Gastroesophageal sphincter (tissue), 4 donors: Measurements from ENCODE around the gene MOV10. TPM values are rescaled to one million over a fixed set of nuclear protein-coding genes. Genes with fewer than 3 reads are reported as not detected.

ENCODE experiments used
- ATAC-seq: fragments of 150-250 bp; one replicate; pipeline ENCODE4 v1.9.1; 2016; ENCODE audit warnings: mild to moderate bottlenecking, moderate library complexity
- H3K27ac ChIP-seq, 4 donors: fragments of 200-600 bp; sonication (generic) in 3 of 4; 1 replicate in 3 of 4; 2 replicates in 1 of 4; pipeline ENCODE4 v1.5.1; 2016 to 2019
- H3K27me3 ChIP-seq: fragments of 200-600 bp; sonication (generic); one replicate; pipeline ENCODE4 v1.5.1; 2019
- H3K36me3 ChIP-seq, 2 donors: fragments of 200-600 bp; sonication (generic); one replicate each; pipeline ENCODE4 v1.5.1; 2019; ENCODE audit warnings: control low read depth in 1 of 2
- H3K4me1 ChIP-seq, 3 donors: fragments of 200-600 bp; sonication (generic); 1 replicate in 2 of 3; 2 replicates in 1 of 3; pipeline ENCODE4 v1.5.1; 2016 to 2019; ENCODE audit warnings: control low read depth in 2 of 3
- H3K4me3 ChIP-seq, 2 donors: fragments of 200-600 bp; sonication (generic); one replicate each; pipeline ENCODE4 v1.5.1; 2019; ENCODE audit warnings: mild to moderate bottlenecking in 1 of 2, moderate library complexity in 1 of 2
- H3K9me3 ChIP-seq, 3 donors: fragments of 200-600 bp; sonication (generic); one replicate each; pipeline ENCODE4 v1.5.1; 2017 to 2019; ENCODE audit warnings: control low read depth in 2 of 3
- EP300 ChIP-seq: sonication (generic); formaldehyde crosslinking; IDR thresholded peaks from one replicate; pipeline ENCODE4 v1.6.1; 2017; ENCODE audit warnings: antibody characterized with exemption, mild to moderate bottlenecking
- POLR2A ChIP-seq, 2 donors: fragments of 450-650 bp; IDR thresholded peaks; one replicate each; pipeline ENCODE4 v1.6.1; 2017; ENCODE audit warnings: antibody characterized with exemption in 2 of 2, mild to moderate bottlenecking in 2 of 2, moderate library complexity in 1 of 2
- POLR2AphosphoS5 ChIP-seq: sonication (generic); formaldehyde crosslinking; IDR thresholded peaks from one replicate; pipeline ENCODE4 v1.6.1; 2017; ENCODE audit warnings: antibody characterized with exemption
- WGBS, 2 donors: methylation state at CpG; one replicate each; pipeline ENCODE4 v1.1.5; 2018; ENCODE audit warnings: low coverage in 1 of 2; 5-methylcytosine and 5-hydroxymethylcytosine counted together
- small RNA-seq, 4 donors: library from RNA; depleted of rRNA; stranded (forward); fragments of <200 nt; gene quantifications; one replicate each; pipeline ENCODE3, GENCODE V24; 2016
- total RNA-seq, 4 donors: library from RNA; depleted of rRNA; stranded (reverse); fragments of >200 nt; gene quantifications; one replicate each; pipeline ENCODE4 v1.1.0, GENCODE V29; 2016
- TF ChIP-seq, protein P1 (sequence below), 4 experiments: fragments of 200-600 bp in 2 of 4; fragments of 450-650 bp in 2 of 4; sonication (generic) in 1 of 4; IDR thresholded peaks; one replicate each; pipeline ENCODE4 v1.5.1; 2017 to 2019; ENCODE audit warnings: antibody characterized with exemption in 4 of 4, mild to moderate bottlenecking in 2 of 4, moderate library complexity in 2 of 4

Gene MOV10
- total RNA-seq, 4 donors from 2014 or later: 13.4 to 25.3 (median 18.8) TPM

- H3K27me3 ChIP-seq: peaks cover 31% of the 10 kb centered on the region
- TF ChIP-seq POLR2AphosphoS5 (no peak), POLR2A (IDR thresholded peaks at IDR 0.05) (no peak), EP300 (no peak)
- TF ChIP-seq, protein P1, sequence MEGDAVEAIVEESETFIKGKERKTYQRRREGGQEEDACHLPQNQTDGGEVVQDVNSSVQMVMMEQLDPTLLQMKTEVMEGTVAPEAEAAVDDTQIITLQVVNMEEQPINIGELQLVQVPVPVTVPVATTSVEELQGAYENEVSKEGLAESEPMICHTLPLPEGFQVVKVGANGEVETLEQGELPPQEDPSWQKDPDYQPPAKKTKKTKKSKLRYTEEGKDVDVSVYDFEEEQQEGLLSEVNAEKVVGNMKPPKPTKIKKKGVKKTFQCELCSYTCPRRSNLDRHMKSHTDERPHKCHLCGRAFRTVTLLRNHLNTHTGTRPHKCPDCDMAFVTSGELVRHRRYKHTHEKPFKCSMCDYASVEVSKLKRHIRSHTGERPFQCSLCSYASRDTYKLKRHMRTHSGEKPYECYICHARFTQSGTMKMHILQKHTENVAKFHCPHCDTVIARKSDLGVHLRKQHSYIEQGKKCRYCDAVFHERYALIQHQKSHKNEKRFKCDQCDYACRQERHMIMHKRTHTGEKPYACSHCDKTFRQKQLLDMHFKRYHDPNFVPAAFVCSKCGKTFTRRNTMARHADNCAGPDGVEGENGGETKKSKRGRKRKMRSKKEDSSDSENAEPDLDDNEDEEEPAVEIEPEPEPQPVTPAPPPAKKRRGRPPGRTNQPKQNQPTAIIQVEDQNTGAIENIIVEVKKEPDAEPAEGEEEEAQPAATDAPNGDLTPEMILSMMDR (IDR thresholded peaks at IDR 0.05): no peak
- H3K4me1 ChIP-seq: peaks cover 0 to 13% (median 0%) of the 10 kb centered on the region in 3 donors
- H3K27ac ChIP-seq: no peak overlapping the region
- ATAC-seq: no peak
- no peak overlapping the region for H3K4me3 ChIP-seq
- no peaks in the 10 kb centered on the region for H3K9me3 ChIP-seq
- H3K36me3 ChIP-seq: no peaks in the 10 kb centered on the region
- WGBS, 2 donors: 88 to 90% methylated on average over 10 to 12 of the region's 12 CpGs
Measured at GRCh38 chr1:112748396-112748795, 73.9 kb downstream of the MOV10 start.

Small RNAs within 50 kb of the gene (small RNA-seq; reads per million reads assigned to genes)
- gene RNU7-70P: 0 reads per million in 4 donors

Other genes starting within 250 kb of the MOV10 start
- gene WNT2B, start 165.7 kb upstream of the MOV10 start, total RNA-seq: 1 to 10 TPM; 2.8 to 4.8 (median 3.6) TPM
- gene ST7L, start 55.5 kb upstream of the MOV10 start, total RNA-seq: 10 to 100 TPM; 18.2 to 34.1 (median 19.9) TPM
- gene CAPZA1, start 54.8 kb upstream of the MOV10 start, total RNA-seq: 10 to 100 TPM; 65.7 to 93.7 (median 84.1) TPM
- gene RHOC, start 32.5 kb downstream of the MOV10 start, total RNA-seq: 100 to 1,000 TPM; 183 to 354 (median 240) TPM
- 1 to 10 TPM in 2 of 4 donors, under 1 TPM in 2; 0.35 to 2.8 (median 1.7) TPM for gene PPM1J, start 40.7 kb downstream of the MOV10 start, total RNA-seq